RPMI7951 (cell line): Measurements from ENCODE around the gene SIAH2. TPM values are rescaled to one million over a fixed set of nuclear protein-coding genes. Genes with fewer than 3 reads are reported as not detected.
A peak's percentile ranks its signal among the peaks of the same experiment; 100 is the strongest.
"Not testable (repeated sequence)": the region's sequence is repeated elsewhere in the genome, so short reads cannot be mapped to it uniquely, and the experiment has no call there.

ENCODE experiments used
- DNase-seq: peaks from one replicate; pipeline ENCODE4 v3.0.0-alpha.2; 2012; ENCODE audit warnings: low read depth
- total RNA-seq: library from RNA; depleted of rRNA; stranded (reverse); fragments of >200 nt; shearing (Covaris generic); gene quantifications from 2 replicates; pipeline ENCODE4 v1.2.3, GENCODE V29; 2014; rRNA removed

Gene SIAH2
- 21.9 and 26.7 TPM in 2 replicates for total RNA-seq

- DNase-seq: peak; percentile 95
Measured at GRCh38 chr3:150763122-150763840, at the start of gene SIAH2. SIAH2 (minus strand) TSS chr3:150763169; CDS start chr3:150762849, 320 bp downstream.

GRCh38 chr3:150811984-150812383 is 49.0 kb upstream of the SIAH2 start:
- DNase-seq: no peak

DNA sequence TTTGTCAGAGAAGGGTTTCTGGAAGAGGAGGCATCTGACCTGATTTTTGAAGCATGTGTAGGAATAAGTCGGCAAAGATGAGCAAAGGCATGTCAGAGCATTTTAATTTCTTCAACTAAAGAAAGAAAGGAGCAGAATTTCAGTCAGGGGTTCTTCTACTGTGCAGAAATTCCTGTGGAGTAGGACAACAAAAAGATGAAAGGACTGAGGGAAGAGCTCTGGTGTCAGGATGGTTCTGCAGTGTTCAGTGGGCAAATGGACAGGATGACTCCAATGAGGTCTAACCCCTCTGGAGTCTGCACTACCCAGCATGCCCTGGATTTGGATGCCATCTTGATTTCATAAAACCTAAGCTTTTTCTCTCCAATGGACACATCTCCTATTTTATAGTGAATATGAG is 47.7 kb upstream of the SIAH2 start:
- no peak for DNase-seq

DNA sequence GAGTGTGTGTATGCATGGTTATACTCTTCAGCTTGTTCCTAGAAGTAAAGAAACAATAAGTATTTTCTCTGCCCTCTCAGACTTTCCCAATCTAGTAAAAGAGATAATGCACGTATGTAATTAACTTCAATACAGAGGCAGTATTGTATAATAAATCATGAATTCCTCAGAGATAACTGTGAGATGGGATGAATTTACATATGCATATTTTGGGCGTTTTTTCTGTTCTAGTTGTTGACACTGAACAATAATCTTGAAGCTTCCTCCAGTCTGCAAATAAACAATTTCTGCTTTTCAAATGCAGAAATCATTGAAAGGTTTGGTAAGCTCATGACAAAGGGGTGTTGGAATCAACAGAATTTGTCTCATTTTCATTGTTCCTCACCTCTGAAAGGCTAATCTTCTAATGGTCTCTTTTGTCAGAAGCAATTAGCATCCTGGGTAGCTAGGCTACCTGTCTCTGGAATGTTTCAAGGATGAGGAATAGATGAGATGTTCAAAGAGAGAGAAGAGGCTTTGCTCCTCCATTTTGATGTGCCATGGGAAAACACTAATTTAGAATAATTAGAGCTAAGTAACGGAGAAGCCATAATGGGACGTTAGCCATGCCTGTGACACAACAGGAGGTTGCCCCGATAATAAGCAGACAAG is 43.3 kb upstream of the SIAH2 start:
- no peak for DNase-seq

DNA sequence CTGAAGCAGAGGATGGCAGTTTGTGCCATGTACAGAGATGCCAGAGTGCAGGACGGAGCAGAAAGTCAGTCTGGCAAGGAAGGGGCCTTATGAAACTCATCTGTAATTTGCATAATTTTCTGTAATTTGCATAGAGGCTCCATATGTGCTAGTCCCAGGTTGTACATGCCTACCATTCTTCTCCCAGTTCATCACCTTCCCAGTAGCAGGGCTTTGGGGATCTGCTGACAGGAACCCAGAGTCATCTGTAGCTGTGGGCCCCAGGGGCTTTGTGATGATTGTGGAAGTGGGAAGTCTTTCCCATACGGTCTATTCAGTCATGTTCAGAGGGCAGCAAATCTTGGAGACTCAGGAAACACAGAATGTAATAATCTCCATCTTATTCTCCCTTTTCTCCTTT is 42.4 kb upstream of the SIAH2 start:
- no peak for DNase-seq

DNA sequence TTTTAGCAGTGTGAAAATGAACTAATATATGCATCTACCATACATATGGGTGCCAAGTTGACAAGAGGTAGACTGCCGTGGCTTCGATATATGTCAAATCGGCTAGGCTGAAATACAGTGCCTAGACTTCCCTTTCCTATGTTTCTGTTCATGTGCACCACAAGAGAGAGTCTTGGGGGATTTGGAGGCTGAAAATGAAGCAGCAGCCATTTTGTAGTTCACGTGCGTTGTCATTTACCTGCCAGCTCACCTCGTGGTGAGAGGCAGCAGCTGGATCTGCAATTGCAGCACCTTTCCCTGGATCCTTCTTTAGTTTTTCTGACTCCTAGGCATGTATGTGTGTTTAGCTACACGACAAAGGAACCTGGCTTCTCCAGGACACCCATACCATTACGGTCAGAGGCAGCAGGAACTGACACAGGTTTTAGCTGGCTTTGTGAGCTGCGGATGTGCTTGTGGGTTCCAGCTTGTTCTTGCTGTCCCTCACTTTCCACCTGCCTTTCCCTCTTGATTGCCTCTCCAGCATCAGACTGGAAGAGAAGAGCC is 40.5 kb upstream of the SIAH2 start:
- DNase-seq: no peak

DNA sequence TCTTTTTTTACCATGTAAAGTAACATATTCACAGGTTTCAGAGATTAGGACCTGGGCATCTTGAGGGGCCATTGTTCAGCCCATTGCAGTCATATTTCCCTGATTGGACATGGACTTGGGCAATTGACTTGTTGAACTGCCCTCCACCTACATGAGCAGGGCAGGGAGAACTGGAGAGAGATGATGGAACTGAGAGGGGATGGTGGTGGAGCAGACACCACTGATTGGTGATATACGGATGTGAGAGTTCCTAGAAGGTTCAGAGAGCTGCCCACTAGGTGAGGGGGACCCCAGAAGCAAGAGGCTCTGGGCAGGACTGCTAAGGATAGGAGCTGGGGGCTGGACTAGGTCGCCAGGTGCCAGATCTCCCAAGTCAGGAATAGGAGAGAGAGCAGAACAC is 37.8 kb upstream of the SIAH2 start:
- no peak for DNase-seq

DNA sequence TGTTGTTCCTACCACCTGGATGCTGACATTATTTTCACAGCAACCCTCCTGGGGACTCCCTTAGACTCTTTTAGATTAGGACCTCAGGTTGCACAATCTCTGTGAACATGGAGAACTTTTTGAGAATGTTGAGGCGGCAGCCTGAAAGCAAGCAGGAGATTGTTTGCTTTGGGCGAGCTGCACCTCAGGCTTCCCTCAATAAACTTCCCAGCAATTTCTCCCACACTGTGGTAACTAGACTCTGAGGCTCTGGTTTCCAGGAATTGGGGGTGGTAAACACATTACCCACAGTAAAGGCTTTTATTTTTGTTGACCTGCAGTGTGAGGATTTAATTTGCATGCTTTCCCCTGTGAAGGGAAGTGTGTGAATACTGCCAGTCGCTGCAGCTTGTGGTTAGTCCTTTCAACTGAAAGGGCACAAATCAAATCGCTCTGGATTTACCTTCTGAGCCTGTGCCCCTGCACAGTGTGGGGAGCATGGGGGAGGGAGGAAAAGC is 35.2 kb upstream of the SIAH2 start:
- no peak for DNase-seq

DNA sequence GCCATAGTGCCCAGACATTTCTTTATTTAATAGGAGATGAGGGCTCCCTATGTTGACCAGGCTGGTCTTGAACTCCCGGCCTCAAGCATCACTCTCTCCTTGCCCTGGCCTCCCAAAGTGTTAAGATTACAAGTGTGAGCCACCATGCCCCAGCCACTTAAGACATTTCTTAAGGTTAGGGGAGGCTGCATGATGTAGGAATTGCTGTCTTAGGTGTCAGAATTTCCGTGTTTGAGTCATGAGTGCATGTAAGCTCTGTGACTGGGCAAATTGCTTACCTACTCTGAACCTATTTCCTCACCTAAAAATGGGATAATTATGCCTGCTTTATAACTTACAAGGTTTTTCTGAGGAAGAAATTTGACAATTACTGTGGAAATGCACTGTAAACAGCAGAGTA is 34.2 kb upstream of the SIAH2 start:
- DNase-seq: no peak

- DNase-seq: not testable (repeated sequence)
Measured at GRCh38 chr3:150796527-150796926, 33.6 kb upstream of the SIAH2 start.

DNA sequence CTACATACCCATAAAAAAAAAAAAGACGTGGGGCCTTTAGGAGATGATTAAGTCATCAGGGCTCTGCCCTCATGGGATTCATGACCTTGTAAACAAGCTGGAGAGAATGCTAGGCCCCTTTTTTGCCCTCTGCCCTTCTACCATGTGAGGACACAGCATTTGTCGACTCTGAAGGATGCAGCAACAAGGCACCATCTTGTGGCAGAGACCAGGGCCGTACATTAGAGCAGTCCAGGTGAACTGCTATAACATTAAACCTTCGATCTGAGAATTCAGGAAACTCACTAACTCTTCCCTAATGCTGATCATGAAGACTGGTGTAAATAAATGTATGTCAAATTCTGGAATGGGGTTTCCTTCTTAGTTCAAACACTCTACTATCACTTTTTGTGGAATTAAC is 30.7 kb upstream of the SIAH2 start:
- DNase-seq: no peak

GRCh38 chr3:150790629-150791028 is 27.7 kb upstream of the SIAH2 start:
- no peak for DNase-seq

DNA sequence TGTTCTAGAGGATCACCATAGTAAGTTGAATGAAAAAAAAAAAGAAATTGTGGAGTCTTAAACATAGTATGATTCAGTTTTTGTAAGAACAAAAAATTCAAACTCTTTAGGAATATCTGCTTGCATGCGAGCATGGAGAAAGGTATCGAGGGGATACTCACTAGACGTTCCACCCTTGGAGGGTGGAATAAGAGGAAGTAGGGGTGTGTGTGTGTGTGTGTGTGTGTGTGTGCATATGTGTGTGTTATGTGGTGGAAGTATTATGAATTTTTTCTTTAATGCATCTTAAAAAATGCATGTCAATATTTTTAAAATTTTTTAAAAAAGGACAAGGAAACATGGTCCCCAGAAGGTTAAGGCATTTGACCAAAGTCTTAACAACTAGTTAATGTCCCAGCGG is 26.5 kb upstream of the SIAH2 start:
- DNase-seq: no peak

DNA sequence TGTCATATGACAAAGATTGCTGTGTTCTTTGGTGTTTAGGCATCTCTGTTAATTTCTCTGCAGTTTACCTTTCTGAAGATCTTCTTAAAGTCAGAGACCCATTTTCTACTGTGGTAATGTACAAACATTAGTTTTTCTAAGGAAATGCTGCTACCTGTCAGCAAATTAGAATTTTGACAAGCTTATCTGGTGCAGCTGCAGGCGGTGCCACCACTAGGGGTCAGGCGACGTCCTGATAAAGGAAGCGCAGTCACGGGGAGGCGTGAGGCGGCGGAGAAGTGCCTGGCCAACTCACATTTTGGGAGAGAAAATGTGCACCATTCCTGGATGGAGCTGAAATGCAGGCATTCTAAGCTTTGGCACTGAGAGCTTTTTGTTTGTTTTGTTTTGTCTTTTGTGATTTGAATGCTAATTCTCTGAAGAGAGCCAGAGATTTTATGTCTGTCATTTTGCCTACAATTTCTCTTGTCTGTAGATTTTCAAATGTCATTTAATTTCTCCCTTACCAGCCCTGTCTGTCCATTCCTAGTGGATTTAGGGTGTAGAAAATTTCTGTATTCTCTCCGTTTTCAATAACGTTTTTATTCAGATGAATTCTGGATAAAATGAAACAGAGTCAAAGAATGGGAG is 24.9 kb upstream of the SIAH2 start:
- DNase-seq: peak; percentile 65

DNA sequence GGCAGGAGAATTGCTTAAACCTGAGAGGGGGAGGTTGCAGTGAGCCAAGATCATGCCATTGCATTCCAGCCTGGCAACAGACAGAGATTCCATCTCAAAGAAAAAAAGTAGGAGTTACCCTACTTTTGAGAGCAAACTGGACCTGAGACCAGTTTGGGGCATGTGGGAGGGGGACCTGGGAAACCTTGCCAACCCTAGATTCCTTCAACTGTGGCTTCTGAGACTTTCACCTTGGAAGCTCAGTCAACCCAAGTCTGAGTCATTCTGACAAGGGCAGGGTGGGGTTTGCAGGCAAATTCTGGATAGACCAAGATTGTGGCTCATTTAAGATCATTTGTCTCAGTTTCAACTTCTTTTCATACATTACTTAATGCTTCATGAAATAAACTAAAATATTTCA is 23.8 kb upstream of the SIAH2 start:
- DNase-seq: peak; percentile 16

- DNase-seq: no peak
Measured at GRCh38 chr3:150784747-150785125, 21.8 kb upstream of the SIAH2 start.

- DNase-seq: no peak
Measured at GRCh38 chr3:150783920-150784746, 21.2 kb upstream of the SIAH2 start.

GRCh38 chr3:150783316-150783715 is 20.3 kb upstream of the SIAH2 start:
- no peak for DNase-seq

DNA sequence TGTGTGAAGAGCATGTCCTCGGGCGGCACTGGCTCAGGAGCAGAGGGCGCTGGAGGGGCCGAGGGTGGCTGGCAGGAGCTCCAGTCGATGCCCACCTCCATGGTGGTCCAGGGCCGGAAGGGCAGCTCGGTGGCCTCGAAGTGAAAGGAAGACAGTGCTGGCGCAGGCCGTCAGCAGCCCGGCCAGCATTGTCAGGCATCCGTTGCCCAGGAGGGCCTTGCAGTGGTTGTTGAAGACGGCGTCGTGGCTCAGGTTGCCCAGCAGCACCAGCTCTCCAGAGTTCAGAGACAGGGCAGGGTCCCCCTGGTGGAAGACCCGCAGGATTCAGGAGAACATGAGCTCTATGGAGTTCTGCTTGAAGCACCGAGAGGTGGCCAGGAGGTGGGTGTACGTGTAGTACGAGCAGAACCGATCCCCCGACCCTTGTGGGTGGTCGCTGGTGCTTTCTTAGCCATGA is 16.5 kb upstream of the SIAH2 start:
- DNase-seq: no peak

- DNase-seq: no peak
Measured at GRCh38 chr3:150778793-150779401, 15.9 kb upstream of the SIAH2 start.

DNA sequence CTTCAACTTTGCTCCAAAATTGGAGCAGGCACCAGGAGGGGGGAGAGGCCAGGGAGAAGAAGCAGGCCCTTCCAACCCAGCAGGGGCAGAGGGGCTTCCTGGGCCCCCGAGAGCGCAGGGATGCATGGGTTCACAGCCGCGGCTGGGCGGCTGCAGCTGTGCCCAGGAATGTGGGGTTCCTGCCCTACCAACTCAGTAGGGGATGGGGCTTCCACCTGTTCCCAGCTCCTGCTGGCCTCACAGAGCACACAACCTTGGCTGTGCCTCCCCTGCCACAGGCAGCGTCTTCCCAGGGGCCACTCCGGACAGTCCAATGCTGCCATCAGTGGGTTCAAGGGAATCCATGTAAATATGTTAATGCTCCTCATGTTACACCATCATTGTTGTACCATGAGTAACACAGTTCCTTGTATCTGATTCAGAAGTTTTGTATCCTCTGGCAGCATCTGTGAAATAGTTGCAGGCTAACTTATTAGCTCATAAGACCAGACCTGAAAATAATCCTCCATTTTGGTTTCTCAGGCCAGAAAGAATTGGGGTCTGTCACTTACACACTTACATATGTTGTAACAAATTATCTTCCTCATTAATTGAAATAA is 12.1 kb upstream of the SIAH2 start:
- DNase-seq: peak; percentile 41
